OCI-LY7 (cell line): ENCODE measurements around the gene CPEB1. TPM values are rescaled to one million over a fixed set of nuclear protein-coding genes. Genes with fewer than 3 reads are reported as not detected.

Experiments
- BruUV-seq: library from RNA; stranded (reverse); fragments of 400-500 nt; replicated peaks from 2 replicates; lab custom pipeline; 2021; lab: Mats Ljungman, UMichigan
- CTCF ChIA-PET: fragments of 300-600 bp; sonication (Branson Sonifier 250); formaldehyde crosslinking; loops from one replicate; lab custom pipeline; 2022; ENCODE audit warnings: antibody characterized with exemption; ENCODE audit not compliant: unreplicated experiment; lab: Charles Lee
- POLR2A ChIA-PET: fragments of 300-600 bp; sonication (Branson Sonifier 250); formaldehyde crosslinking; loops from one replicate; lab custom pipeline; 2022; ENCODE audit warnings: antibody characterized with exemption; lab: Charles Lee
- DNase-seq: peaks from one replicate; pipeline ENCODE4 v3.0.0-alpha.2; 2015; ENCODE audit warnings: low spot score
- H2AFZ ChIP-seq: fragments of 200-600 bp; sonication (generic), shearing (Covaris generic); 2 replicates; pipeline ENCODE4 v1.6.1; 2014; ENCODE audit warnings: mild to moderate bottlenecking, antibody characterized with exemption, low read length, moderate library complexity
- H3K27ac ChIP-seq: fragments of 200-600 bp; sonication (generic); 2 replicates; pipeline ENCODE4 v1.5.1; 2014; ENCODE audit warnings: mixed run types, low read depth, mild to moderate bottlenecking, moderate library complexity, low read length, inconsistent platforms; ENCODE audit not compliant: poor library complexity, severe bottlenecking
- H3K36me3 ChIP-seq: fragments of 200-600 bp; sonication (generic); 2 replicates; pipeline ENCODE4 v1.6.1; 2014; ENCODE audit warnings: mild to moderate bottlenecking, antibody characterized with exemption, low read length, moderate library complexity, mixed read lengths; ENCODE audit not compliant: insufficient read depth
- H3K4me1 ChIP-seq: fragments of 200-600 bp; sonication (generic); 2 replicates; pipeline ENCODE4 v1.5.1; 2014; ENCODE audit warnings: mild to moderate bottlenecking, low read length; ENCODE audit not compliant: insufficient read depth, poor library complexity, severe bottlenecking
- H3K4me2 ChIP-seq: fragments of 200-600 bp; sonication (generic); 2 replicates; pipeline ENCODE4 v1.6.1; 2014; ENCODE audit warnings: mild to moderate bottlenecking, low read length
- H3K4me3 ChIP-seq: fragments of 200-600 bp; sonication (generic); 2 replicates; pipeline ENCODE4 v1.5.1; 2014; ENCODE audit warnings: mild to moderate bottlenecking, low read depth, low read length; ENCODE audit not compliant: poor library complexity, severe bottlenecking
- H3K79me2 ChIP-seq: fragments of 200-600 bp; sonication (generic); 2 replicates; pipeline ENCODE4 v1.6.1; 2016; ENCODE audit warnings: low read depth, mild to moderate bottlenecking, low read length, moderate library complexity, mixed read lengths; ENCODE audit not compliant: insufficient read depth
- H3K9me2 ChIP-seq: fragments of 200-600 bp; sonication (generic); 2 replicates; pipeline ENCODE4 v1.6.1; 2016; ENCODE audit warnings: mild to moderate bottlenecking, low read length, mixed read lengths; ENCODE audit not compliant: insufficient read depth
- H3K9me3 ChIP-seq: fragments of 200-600 bp; sonication (generic); 2 replicates; pipeline ENCODE4 v1.6.1; 2014; ENCODE audit warnings: mild to moderate bottlenecking, mixed run types, low read length, mixed read lengths
- H4K20me1 ChIP-seq: fragments of 200-600 bp; sonication (generic); 2 replicates; pipeline ENCODE4 v1.6.1; 2014; ENCODE audit warnings: mild to moderate bottlenecking, antibody characterized with exemption, low read length, moderate library complexity, mixed read lengths; ENCODE audit not compliant: insufficient read depth
- CTCF ChIP-seq: fragments of 200-600 bp; sonication (generic); conservative IDR thresholded peaks from 2 replicates; pipeline ENCODE4 v1.5.1; 2014; ENCODE audit warnings: mild to moderate bottlenecking, antibody characterized with exemption, low read length, moderate library complexity, mixed read lengths
- EZH2phosphoT487 ChIP-seq: fragments of 200-600 bp; sonication (generic); IDR thresholded peaks from 2 replicates; pipeline ENCODE4 v1.6.1; 2018; ENCODE audit warnings: low read depth, borderline replicate concordance, mild to moderate bottlenecking, mixed run types, antibody characterized with exemption, low read length, moderate library complexity, mixed read lengths
- intact Hi-C: fragments of 100-400 bp; cut with micrococcal nuclease; formaldehyde crosslinking; loops from one replicate; pipeline ENCODE4 v1.10.0; 2022; ENCODE audit not compliant: unreplicated experiment
- total RNA-seq, 2 experiments: library from RNA; depleted of rRNA in 1 of 2; stranded (reverse); fragments of >200 nt in 1 of 2; shearing (Covaris generic) in 1 of 2; gene quantifications; 2 replicates each; pipeline ENCODE4 v1.2.3, GENCODE V29; 2014 to 2022

CPEB1 gene
- total RNA-seq, 2 experiments from 2014 or later: not detected

DNA sequence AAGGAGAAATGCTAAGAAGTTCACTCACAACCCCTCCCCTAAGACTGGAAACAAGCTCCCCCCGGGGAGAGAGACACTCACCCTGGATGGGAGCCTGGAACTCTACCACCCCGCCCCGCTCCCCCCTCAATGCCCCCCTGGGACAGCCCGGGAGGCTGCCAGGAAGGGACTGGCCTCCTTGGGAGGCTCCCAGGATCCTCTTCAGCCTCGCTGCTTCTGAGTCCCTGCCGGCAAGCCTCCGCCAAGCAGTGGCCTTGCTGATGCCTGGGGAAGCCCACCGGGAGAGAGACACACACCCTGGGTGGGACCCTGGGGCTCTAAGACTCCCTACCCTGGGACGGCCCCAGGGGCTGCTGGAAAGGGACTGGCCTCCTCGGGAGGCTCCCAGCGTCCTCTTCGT, 33.4 kb downstream of the CPEB1 start:
- DNase-seq: no peak
- Histone ChIP-seq H2AFZ (no peak overlapping the region), H3K36me3 (no peaks in the 10 kb centered on the region), H3K4me2 (no peak overlapping the region), H3K79me2 (no peaks in the 10 kb centered on the region), H3K27ac (no peak overlapping the region), H3K4me3 (no peak overlapping the region), H3K4me1 (no peaks in the 10 kb centered on the region), H3K9me2 (no peaks in the 10 kb centered on the region), H4K20me1 (no peaks in the 10 kb centered on the region), H3K9me3 (no peaks in the 10 kb centered on the region)
- intact Hi-C loops: no loop called here
- no TSS peak for BruUV-seq
- POLR2A ChIA-PET: no interaction called here
- no peak for TF ChIP-seq EZH2phosphoT487
- no peak for TF ChIP-seq CTCF
- CTCF ChIA-PET: no interaction called here

- H3K9me3 ChIP-seq: no peaks in the 10 kb centered on the region
- no peak overlapping the region for H3K27ac ChIP-seq
- no peaks in the 10 kb centered on the region for H3K36me3 ChIP-seq
- no peaks in the 10 kb centered on the region for H3K9me2 ChIP-seq
- ChIA-PET POLR2A (no interaction called here), CTCF (no interaction called here)
- no peaks in the 10 kb centered on the region for H4K20me1 ChIP-seq
- H3K4me1 ChIP-seq: no peaks in the 10 kb centered on the region
- no peak for TF ChIP-seq EZH2phosphoT487
- TF ChIP-seq CTCF: no peak
- intact Hi-C loops: no loop called here
- no TSS peak for BruUV-seq
- H3K79me2 ChIP-seq: no peaks in the 10 kb centered on the region
- no peak overlapping the region for H3K4me3 ChIP-seq
- no peak overlapping the region for H2AFZ ChIP-seq
- DNase-seq: no peak
- no peak overlapping the region for H3K4me2 ChIP-seq
Measured at GRCh38 chr15:82611348-82611747, 35.8 kb downstream of the CPEB1 start.

- no TSS peak for BruUV-seq
- ChIA-PET CTCF (no interaction called here), POLR2A (no interaction called here)
- Histone ChIP-seq H3K4me1 (no peaks in the 10 kb centered on the region), H2AFZ (no peak overlapping the region), H3K9me2 (no peaks in the 10 kb centered on the region), H4K20me1 (no peaks in the 10 kb centered on the region), H3K36me3 (no peaks in the 10 kb centered on the region), H3K4me3 (no peak overlapping the region), H3K27ac (no peak overlapping the region), H3K79me2 (no peaks in the 10 kb centered on the region), H3K4me2 (no peak overlapping the region), H3K9me3 (no peaks in the 10 kb centered on the region)
- intact Hi-C loops: no loop called here
- TF ChIP-seq CTCF (no peak), EZH2phosphoT487 (no peak)
- DNase-seq: no peak
Measured at GRCh38 chr15:82602195-82602594, 45.0 kb downstream of the CPEB1 start.
